HepG2 (cell line): ENCODE data around the gene SIGLEC9.

ENCODE experiments used
- CTCF ChIP-seq: sonication (generic); formaldehyde crosslinking; IDR thresholded peaks from 2 replicates; pipeline ENCODE4 v1.5.0; 2020; ENCODE audit warnings: mild to moderate bottlenecking, missing genetic modification reagents, moderate library complexity
- POLR2A ChIP-seq, 2 experiments: IDR thresholded peaks; 2 replicates each; pipeline ENCODE4 v1.6.1; 2011; ENCODE audit warnings: low read depth in 2 of 2, low read length in 2 of 2, mild to moderate bottlenecking in 1 of 2, moderate library complexity in 1 of 2; ENCODE audit not compliant: insufficient read depth in 1 of 2
- TF ChIP-seq, protein P1 (sequence below): sonication (generic); formaldehyde crosslinking; IDR thresholded peaks from 2 replicates; pipeline ENCODE4 v1.8.0; 2022; ENCODE audit warnings: low read depth, missing genetic modification reagents

DNA sequence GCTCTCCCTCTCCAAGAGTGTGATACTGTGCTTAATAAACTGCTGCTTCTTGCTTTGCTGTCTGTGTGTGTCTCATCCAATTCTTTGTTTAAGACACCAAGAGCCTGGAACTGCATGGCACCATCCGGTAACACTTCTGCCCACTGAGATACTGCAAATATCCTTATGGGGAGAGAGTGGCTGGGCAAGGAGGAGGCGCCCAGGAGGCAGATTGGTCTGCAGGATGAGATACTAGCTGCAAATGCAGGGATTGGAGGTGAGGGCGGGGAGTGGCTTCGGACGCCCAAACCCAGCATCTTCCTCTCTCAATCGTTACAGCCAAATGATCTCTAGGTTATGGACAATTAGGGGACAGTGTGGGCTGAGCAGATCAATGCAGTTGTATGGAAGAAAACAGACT is 15.7 kb downstream of the SIGLEC9 start:
- TF ChIP-seq, protein P1, sequence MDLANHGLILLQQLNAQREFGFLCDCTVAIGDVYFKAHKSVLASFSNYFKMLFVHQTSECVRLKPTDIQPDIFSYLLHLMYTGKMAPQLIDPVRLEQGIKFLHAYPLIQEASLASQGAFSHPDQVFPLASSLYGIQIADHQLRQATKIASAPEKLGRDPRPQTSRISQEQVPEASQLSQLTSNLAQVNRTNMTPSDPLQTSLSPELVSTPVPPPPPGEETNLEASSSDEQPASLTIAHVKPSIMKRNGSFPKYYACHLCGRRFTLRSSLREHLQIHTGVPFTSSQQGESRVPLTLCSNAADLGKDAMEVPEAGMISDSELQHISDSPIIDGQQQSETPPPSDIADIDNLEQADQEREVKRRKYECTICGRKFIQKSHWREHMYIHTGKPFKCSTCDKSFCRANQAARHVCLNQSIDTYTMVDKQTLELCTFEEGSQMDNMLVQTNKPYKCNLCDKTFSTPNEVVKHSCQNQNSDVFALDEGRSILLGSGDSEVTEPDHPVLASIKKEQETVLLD (CRISPR knock-in tag): no peak
- TF ChIP-seq CTCF (no peak), POLR2A (IDR thresholded peaks at IDR 0.05; ENCODE audit: insufficient read depth in 1 of 2, low read depth in 2 of 2, low read length in 2 of 2) (no peak)
